Upper lobe of left lung (tissue), 4 donors: ENCODE measurements around the gene OPCML.

Source experiments
- CTCF ChIP-seq, 6 experiments: fragments of 450-650 bp in 4 of 6; fragments of 200-600 bp in 2 of 6; sonication (generic) in 2 of 6; IDR thresholded peaks; one replicate each; pipeline ENCODE4 v1.5.1; 2016 to 2019; ENCODE audit warnings: antibody characterized with exemption in 6 of 6
- POLR2A ChIP-seq, 4 donors: fragments of 450-650 bp; IDR thresholded peaks; one replicate each; pipeline ENCODE4 v1.5.1; 2016 to 2017; ENCODE audit warnings: antibody characterized with exemption in 4 of 4, mild to moderate bottlenecking in 2 of 4

GRCh38 chr11:132856032-132856431 is 676.3 kb downstream of the OPCML start:
- no peak for TF ChIP-seq POLR2A (IDR thresholded peaks at IDR 0.05)
- TF ChIP-seq CTCF (IDR thresholded peaks at IDR 0.05) = no peak
